ENCODE results near the gene CIZ1.

CIZ1 gene

GRCh38 chr9:128213746-128214497 is 22.6 kb upstream of the CIZ1 start:
- DNase-seq = no peak

- no peak for DNase-seq
These were observed 20.6 kb upstream of the CIZ1 start for GRCh38 chr9:128211981-128212281.

GRCh38 chr9:128211186-128211980 is 20.0 kb upstream of the CIZ1 start:
- no peak for DNase-seq

GRCh38 chr9:128208946-128209669 is 17.7 kb upstream of the CIZ1 start:
- no peak for DNase-seq

- DNase-seq = no peak
These were observed 17.0 kb upstream of the CIZ1 start for GRCh38 chr9:128208386-128208785.

GRCh38 chr9:128206916-128207910 is 15.8 kb upstream of the CIZ1 start:
- DNase-seq = no peak

- no peak for DNase-seq
These were observed 15.1 kb upstream of the CIZ1 start for GRCh38 chr9:128206484-128206883.

- DNase-seq = no peak
These were observed 14.0 kb upstream of the CIZ1 start for GRCh38 chr9:128205296-128205944.

- no peak for DNase-seq
These were observed 13.5 kb upstream of the CIZ1 start for GRCh38 chr9:128204858-128205257.

- DNase-seq = no peak
These were observed 12.6 kb upstream of the CIZ1 start for GRCh38 chr9:128203707-128204551.

- peak; percentile 63 for DNase-seq
These were observed 11.8 kb upstream of the CIZ1 start, which contains the start of gene DNM1 for GRCh38 chr9:128203024-128203706. TSS of gene DNM1 (plus strand) at chr9:128203379. CDS start at chr9:128203471, 92 bp downstream.

- DNase-seq = no peak
These were observed 11.3 kb upstream of the CIZ1 start for GRCh38 chr9:128202648-128203023.

- no peak for DNase-seq
These were observed 10.3 kb upstream of the CIZ1 start for GRCh38 chr9:128201441-128202369.

GRCh38 chr9:128193469-128194096 is 2.2 kb upstream of the CIZ1 start:
- DNase-seq = no peak

- DNase-seq = peak; percentile 39
These were observed 1.4 kb upstream of the CIZ1 start for GRCh38 chr9:128192601-128193371.

GRCh38 chr9:128190516-128191405 is 611 bp downstream of the CIZ1 start:
- no peak for DNase-seq

- no peak for DNase-seq
These were observed 1.4 kb downstream of the CIZ1 start for GRCh38 chr9:128190013-128190412.

Data from stimulated activated CD4-positive, alpha-beta T cell treated with anti-CD3 and anti-CD28 coated beads, Interleukin-12 subunit alpha, Interleukin-12 subunit beta, amount 100 ng/mL, for 4 hours (primary cell).